Hematopoietic multipotent progenitor cell treated with erythropoietin and hydrocortisone succinate and interleukin-3 and kit ligand, for 17 days (in vitro differentiated cells): Measurements from ENCODE around the gene CCDC81.

Experiments
- DNase-seq: peaks from one replicate; pipeline ENCODE4 v3.0.0-alpha.2; 2015; ENCODE audit warnings: low spot score

CCDC81 gene

DNA sequence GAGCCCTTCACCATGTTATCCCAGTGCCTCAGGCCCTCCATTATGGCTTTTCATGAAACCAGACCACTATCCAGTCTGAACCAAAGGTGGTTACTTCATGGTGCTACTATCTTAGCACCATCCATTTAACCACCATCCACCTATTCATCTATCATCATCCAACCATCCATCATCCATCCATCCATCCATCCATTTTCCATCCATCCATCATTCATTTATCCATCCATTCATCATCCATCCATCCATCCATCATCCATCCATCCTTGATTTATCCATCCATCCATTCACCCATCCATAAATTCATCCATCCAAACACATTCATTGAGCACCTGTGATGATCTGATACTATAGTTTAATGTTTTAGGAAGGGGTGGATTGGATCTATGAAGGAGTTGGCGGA, 93.5 kb downstream of the CCDC81 start:
- no peak for DNase-seq

- DNase-seq = no peak
Measured at GRCh38 chr11:86469491-86470388, 95.1 kb downstream of the CCDC81 start.
